Measurements from ENCODE around the gene XXYLT1. TPM values are rescaled to one million over a fixed set of nuclear protein-coding genes. Genes with fewer than 3 reads are reported as not detected.
A peak's percentile ranks its signal among the peaks of the same experiment; 100 is the strongest.

The XXYLT1 gene
- total RNA-seq, 2 donors from 2014 or later = 1.3 to 4.2 TPM

- TF ChIP-seq CTCF (IDR thresholded peaks at IDR 0.05) (no peak), POLR2A (IDR thresholded peaks at IDR 0.05) (no peak)
- intact Hi-C loops (cut with DNase I) = no loop called here
- Histone ChIP-seq H3K27me3 (no peaks in the 10 kb centered on the region), H3K4me1 (peaks cover 10% of the 10 kb centered on the region), H3K9me3 (no peaks in the 10 kb centered on the region), H3K27ac (peak overlapping the region in 2 of 4 donors; percentile 2 to 48), H3K4me3 (no peak overlapping the region), H3K36me3 (replicated peaks in 1 of 2; ENCODE audit: insufficient read depth in 1 of 2, low read depth in 2 of 2) (no peaks in the 10 kb centered on the region)
- 52 to 57% methylated on average over 19 of the region's 19 CpGs for WGBS, 2 donors
- DNase-seq = no peak
- peak; percentile 52 for ATAC-seq
Observed at GRCh38 chr3:195198426-195199346, 72.3 kb downstream of the XXYLT1 start.

- H3K36me3 ChIP-seq (replicated peaks in 1 of 2; ENCODE audit: insufficient read depth in 1 of 2, low read depth in 2 of 2) = no peaks in the 10 kb centered on the region
- H3K27me3 ChIP-seq = no peaks in the 10 kb centered on the region
- WGBS, 2 donors = 90 to 91% methylated on average over 11 of the region's 11 CpGs
- intact Hi-C loops (cut with DNase I) = no loop called here
- H3K4me1 ChIP-seq = peaks cover 10% of the 10 kb centered on the region
- ATAC-seq (no peak), DNase-seq (no peak)
- no peaks in the 10 kb centered on the region for H3K9me3 ChIP-seq
- H3K27ac ChIP-seq = peak overlapping the region in 2 of 4 donors; percentile 2 to 48
- no peak for TF ChIP-seq CTCF (IDR thresholded peaks at IDR 0.05)
- TF ChIP-seq POLR2A (IDR thresholded peaks at IDR 0.05) = no peak
- no peak overlapping the region for H3K4me3 ChIP-seq
Observed at GRCh38 chr3:195197765-195198425, 73.1 kb downstream of the XXYLT1 start.

- H3K9me3 ChIP-seq = no peaks in the 10 kb centered on the region
- H3K27ac ChIP-seq = no peak overlapping the region
- H3K36me3 ChIP-seq (replicated peaks in 1 of 2; ENCODE audit: insufficient read depth in 1 of 2, low read depth in 2 of 2) = no peaks in the 10 kb centered on the region
- no peaks in the 10 kb centered on the region for H3K27me3 ChIP-seq
- no peak for ATAC-seq
- H3K4me3 ChIP-seq = no peak overlapping the region
- no peak for DNase-seq
- no peak for TF ChIP-seq POLR2A (IDR thresholded peaks at IDR 0.05)
- no peak for TF ChIP-seq CTCF (IDR thresholded peaks at IDR 0.05)
- WGBS, 2 donors = 76 to 85% methylated on average over 5 of the region's 5 CpGs
- intact Hi-C loops (cut with DNase I) = no loop called here
- H3K4me1 ChIP-seq = peaks cover 10% of the 10 kb centered on the region
Observed at GRCh38 chr3:195196266-195196665, 74.7 kb downstream of the XXYLT1 start.

GRCh38 chr3:195195321-195196209 lies 75.4 kb downstream of the XXYLT1 start:
- DNase-seq = no peak
- no peak overlapping the region for H3K4me3 ChIP-seq
- intact Hi-C loops (cut with DNase I) = no loop called here
- H3K27me3 ChIP-seq = no peaks in the 10 kb centered on the region
- 77 to 82% methylated on average over 15 to 17 of the region's 17 CpGs for WGBS, 2 donors
- no peak for TF ChIP-seq POLR2A (IDR thresholded peaks at IDR 0.05)
- no peak for TF ChIP-seq CTCF (IDR thresholded peaks at IDR 0.05)
- no peak for ATAC-seq
- H3K4me1 ChIP-seq = peaks cover 10% of the 10 kb centered on the region
- H3K9me3 ChIP-seq = no peaks in the 10 kb centered on the region
- H3K27ac ChIP-seq = no peak overlapping the region
- H3K36me3 ChIP-seq (replicated peaks in 1 of 2; ENCODE audit: insufficient read depth in 1 of 2, low read depth in 2 of 2) = no peaks in the 10 kb centered on the region
